Tibial nerve (tissue), 4 donors: ENCODE results near the gene LRIG2.

Experiments used
- EP300 ChIP-seq, 2 donors: sonication (generic); formaldehyde crosslinking; IDR thresholded peaks; one replicate each; pipeline ENCODE4 v1.6.1; 2017; ENCODE audit warnings: antibody characterized with exemption in 2 of 2, mild to moderate bottlenecking in 1 of 2
- TF ChIP-seq, protein P1 (sequence below), 5 experiments: fragments of 200-600 bp in 3 of 5; fragments of 450-650 bp in 2 of 5; sonication (generic) in 3 of 5; IDR thresholded peaks; one replicate each; pipeline ENCODE4 v1.5.1; 2016 to 2019; ENCODE audit warnings: antibody characterized with exemption in 5 of 5, mild to moderate bottlenecking in 3 of 5, moderate library complexity in 2 of 5

DNA sequence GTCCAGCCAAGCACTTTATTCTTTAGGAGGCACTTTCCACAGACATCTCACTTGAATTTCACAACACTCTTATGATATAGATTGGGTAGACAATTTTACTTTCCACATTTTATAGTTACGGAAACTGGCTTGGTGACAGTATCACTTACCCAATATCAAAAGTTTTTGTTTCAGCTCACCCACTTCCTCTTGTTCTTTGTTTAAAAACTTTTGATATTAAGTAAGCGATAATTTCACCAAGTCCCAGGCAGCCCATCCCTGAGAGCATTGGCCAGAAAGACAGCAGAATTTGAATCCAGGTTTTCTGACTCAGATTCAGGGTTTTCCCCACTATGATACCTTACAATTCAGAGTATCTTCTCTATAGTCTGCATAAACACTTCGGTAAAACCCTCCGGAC, 60.0 kb downstream of the LRIG2 start:
- TF ChIP-seq, protein P1, sequence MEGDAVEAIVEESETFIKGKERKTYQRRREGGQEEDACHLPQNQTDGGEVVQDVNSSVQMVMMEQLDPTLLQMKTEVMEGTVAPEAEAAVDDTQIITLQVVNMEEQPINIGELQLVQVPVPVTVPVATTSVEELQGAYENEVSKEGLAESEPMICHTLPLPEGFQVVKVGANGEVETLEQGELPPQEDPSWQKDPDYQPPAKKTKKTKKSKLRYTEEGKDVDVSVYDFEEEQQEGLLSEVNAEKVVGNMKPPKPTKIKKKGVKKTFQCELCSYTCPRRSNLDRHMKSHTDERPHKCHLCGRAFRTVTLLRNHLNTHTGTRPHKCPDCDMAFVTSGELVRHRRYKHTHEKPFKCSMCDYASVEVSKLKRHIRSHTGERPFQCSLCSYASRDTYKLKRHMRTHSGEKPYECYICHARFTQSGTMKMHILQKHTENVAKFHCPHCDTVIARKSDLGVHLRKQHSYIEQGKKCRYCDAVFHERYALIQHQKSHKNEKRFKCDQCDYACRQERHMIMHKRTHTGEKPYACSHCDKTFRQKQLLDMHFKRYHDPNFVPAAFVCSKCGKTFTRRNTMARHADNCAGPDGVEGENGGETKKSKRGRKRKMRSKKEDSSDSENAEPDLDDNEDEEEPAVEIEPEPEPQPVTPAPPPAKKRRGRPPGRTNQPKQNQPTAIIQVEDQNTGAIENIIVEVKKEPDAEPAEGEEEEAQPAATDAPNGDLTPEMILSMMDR (IDR thresholded peaks at IDR 0.05), result no peak
- no peak for TF ChIP-seq EP300 (IDR thresholded peaks at IDR 0.05)
